GDM1 (cell line): Measurements from ENCODE around the gene UNC93B1.
A peak's percentile ranks its signal among the peaks of the same experiment; 100 is the strongest.

Experiments
- DNase-seq: peaks from one replicate; lab custom pipeline; 2025; lab: John Stamatoyannopoulos, UW

Gene UNC93B1, protein sequence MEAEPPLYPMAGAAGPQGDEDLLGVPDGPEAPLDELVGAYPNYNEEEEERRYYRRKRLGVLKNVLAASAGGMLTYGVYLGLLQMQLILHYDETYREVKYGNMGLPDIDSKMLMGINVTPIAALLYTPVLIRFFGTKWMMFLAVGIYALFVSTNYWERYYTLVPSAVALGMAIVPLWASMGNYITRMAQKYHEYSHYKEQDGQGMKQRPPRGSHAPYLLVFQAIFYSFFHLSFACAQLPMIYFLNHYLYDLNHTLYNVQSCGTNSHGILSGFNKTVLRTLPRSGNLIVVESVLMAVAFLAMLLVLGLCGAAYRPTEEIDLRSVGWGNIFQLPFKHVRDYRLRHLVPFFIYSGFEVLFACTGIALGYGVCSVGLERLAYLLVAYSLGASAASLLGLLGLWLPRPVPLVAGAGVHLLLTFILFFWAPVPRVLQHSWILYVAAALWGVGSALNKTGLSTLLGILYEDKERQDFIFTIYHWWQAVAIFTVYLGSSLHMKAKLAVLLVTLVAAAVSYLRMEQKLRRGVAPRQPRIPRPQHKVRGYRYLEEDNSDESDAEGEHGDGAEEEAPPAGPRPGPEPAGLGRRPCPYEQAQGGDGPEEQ

DNA sequence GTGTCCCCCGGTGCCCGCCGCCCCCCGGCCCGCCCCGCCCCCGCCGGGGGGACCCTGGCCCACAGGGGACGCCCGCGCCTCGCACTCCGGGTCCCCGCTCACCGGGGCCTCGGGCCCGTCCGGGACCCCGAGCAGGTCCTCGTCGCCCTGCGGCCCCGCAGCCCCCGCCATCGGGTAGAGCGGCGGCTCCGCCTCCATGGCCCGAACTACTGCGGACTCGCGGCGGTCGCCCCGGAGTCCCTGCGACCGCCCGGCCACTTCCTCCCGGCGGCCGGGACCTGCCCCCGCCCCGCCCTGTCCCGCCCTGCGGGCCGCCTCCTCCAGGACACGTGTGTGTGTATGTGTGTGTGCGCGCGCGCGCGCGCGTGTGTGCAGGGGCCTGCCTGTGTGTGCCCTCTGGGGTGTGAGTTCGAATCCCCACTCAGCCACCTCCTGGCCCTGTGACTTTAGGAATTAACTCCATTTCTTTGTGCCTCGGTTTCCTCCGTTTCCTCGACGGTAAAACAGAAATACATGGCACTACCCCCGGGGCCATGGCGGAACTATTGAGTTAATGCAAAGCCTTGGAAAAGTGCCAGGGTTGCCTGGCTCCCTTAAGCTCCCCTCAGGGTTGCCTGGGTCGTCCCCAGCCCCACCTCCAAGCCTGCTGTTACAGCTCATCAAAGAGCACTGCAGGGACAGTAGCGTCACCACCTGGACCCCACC lies at the start of gene UNC93B1:
Gene UNC93B1 (minus strand): TSS at position 252 of the 705 bp plus-strand sequence. CDS start 54 bp downstream, at position 198.
- DNase-seq: peak; percentile 79

DNA sequence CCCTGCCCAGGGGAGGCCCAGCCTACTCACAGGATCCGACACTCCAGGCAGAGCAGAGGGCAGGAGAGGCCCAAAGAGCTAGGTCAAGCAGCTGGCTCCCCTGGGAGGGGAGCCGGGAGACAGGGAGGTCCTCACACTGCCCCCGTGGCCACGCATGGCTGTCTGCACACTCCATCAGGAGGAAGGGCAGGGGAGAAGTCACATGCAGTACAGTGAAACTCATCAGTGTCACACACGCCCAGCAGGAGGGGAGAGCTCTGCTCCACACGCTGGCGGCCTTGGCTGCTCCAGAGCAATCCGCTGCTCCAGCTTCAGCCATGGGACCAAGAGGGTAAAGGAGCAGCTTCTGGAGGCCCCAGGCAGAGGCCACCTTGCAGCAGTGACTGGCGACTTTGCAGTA lies 49.2 kb upstream of the UNC93B1 start:
- DNase-seq: no peak

DNA sequence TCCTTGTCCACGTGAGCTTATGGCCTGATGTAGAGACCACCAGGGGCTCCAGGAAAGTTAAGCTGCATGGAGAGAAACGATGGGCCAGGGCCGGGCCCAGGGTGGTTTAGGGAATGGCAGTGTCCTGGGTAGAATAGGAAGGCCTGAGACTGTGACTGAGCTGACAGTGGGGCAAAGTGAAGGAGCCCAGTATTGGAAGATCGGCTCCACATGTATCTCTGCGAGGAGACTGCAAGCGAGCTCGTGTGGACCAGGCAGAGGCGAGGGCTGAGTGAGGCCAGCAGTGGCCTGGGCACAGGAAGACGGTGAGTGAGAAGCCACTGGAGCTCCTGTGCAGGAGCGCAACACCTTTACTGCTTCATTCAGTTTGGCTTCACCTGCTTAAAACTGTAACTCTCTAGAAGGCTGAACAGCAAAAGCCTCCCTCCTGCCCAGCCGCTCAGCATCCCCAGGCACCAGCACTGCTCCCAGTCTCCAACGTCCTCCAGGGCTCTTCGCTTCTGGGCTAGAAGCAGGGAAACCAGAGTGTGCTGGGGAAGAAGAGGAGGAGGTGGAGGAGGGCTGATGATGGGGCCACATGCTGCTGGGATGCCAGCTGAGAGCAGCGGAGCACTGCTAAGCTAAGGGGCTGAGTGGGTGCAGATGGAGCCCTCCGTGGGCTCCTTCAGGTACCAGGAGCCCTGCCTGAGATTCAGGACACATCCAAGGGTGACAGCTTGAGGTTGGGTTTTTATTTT lies 48.4 kb upstream of the UNC93B1 start:
- DNase-seq: no peak

DNA sequence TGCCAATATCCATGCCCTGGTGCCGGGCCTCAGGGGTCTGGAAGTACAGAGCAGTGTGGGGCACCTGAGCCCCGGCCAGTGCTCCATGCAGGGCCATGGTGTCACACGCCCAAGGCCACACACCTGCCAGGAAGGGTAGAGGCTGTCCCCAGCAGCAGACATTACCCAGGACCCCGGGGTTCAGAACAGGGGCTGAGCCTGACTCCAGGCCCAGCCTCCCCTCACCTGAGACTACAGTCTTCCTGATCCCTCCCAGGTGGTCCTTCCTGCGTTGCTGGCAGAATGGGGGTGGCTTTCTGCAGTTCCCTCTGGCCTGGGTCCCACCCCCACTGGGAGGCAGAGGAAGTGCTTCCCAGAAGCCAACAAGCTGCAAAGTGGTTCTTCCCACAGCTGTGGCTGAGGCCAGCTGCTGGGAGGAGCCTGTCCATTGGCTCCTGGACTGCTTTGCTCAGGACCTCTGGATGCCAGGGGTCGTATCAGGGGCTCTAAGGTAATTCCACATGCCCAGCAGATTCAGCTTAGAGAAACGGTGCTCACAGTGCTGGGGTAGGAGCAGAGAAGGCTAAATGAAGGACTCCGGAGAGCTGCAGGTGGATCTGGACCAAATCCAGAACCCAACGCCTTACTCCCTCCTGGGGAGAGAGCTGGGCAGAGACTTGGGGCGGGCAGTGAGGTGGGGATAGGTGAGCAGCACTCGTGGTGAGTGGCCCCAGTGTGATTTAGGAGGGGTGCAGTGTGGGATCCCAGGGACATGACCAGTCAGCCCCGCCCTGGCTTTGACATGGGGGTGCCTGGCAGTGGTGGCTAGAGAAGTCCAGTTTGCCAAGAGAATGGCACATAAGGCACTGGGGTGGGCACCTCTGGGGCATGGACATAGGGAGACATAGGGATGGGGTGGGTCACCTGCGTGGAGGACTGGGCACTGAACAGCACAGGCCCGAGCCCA lies 47.6 kb upstream of the UNC93B1 start:
- no peak for DNase-seq

DNA sequence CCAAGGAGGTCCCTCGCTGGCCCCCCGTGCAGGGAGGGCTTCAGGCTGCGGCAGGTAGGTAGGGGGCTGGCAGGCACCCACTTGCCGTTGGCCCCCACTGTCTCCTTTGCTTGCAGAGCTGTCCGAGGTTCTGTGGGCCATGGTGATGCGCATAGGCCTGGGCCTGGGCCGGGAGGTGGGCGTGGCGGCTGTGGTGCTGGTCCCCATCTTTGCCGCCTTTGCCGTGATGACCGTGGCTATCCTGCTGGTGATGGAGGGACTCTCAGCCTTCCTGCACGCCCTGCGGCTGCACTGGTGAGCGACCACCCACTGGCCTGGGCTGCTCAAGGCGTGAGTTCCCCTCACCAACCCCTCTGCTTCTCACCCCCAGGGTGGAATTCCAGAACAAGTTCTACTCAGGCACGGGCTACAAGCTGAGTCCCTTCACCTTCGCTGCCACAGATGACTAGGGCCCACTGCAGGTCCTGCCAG lies 46.5 kb upstream of the UNC93B1 start:
- DNase-seq: no peak

DNA sequence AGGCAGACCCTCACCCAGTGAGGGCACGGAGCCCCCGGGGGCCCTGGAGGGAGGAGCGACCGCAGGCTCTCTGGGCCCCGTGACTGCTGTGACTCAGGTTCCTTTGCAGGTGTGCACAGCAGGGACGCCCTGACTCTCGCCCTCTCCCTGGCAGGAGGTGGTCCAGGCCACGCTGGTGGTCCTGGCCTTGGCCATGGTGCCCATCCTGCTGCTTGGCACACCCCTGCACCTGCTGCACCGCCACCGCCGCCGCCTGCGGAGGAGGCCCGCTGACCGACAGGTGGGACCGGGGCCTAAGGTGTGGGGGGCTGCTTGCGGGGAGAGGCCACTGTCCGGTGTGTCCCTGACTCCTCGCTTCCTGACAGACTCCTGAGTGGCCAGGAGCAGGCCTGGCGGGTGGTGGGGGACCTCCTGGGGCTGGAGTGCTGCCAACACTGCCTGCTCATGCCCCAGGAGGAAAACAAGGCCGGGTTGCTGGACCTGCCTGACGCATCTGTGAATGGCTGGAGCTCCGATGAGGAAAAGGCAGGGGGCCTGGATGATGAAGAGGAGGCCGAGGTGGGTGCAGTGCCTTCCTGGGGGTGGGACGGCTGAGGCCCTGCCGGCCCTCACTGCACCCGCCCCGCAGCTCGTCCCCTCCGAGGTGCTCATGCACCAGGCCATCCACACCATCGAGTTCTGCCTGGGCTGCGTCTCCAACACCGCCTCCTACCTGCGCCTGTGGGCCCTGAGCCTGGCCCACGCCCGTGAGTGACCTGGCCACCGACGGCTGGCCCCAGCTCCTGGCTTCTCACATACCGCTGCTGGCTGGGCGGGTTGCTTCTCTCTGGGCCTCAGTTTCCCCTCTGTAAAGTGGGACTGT lies 45.8 kb upstream of the UNC93B1 start:
- no peak for DNase-seq

DNA sequence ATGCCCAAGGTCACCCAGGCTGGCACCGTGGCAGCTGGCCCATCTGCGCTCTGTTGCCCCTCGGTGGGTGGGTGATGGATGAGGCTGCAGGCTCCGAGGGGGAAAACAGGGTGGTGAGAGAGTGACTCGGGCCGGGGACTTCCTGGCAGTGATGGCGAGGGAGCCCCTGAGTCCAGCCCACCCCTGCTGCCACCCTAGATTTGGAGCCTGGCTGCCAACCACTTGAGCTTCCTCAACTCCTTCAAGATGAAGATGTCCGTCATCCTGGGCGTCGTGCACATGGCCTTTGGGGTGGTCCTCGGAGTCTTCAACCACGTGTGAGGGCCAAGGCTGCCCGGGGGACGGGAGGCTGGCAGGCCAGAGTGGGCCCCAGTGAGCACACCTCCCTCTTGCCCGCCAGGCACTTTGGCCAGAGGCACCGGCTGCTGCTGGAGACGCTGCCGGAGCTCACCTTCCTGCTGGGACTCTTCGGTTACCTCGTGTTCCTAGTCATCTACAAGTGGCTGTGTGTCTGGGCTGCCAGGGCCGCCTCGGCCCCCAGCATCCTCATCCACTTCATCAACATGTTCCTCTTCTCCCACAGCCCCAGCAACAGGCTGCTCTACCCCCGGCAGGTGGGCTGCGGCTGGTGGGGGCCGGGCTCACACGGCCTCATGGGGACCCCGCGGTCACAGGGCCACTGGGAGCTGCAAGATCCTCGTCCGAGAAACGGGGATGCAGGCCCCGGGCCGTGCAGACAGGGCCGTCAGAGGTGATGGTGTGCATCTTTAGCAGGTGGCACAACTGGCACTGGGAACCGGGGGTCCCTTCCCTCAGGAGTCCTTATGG lies 45.0 kb upstream of the UNC93B1 start:
- DNase-seq: no peak

DNA sequence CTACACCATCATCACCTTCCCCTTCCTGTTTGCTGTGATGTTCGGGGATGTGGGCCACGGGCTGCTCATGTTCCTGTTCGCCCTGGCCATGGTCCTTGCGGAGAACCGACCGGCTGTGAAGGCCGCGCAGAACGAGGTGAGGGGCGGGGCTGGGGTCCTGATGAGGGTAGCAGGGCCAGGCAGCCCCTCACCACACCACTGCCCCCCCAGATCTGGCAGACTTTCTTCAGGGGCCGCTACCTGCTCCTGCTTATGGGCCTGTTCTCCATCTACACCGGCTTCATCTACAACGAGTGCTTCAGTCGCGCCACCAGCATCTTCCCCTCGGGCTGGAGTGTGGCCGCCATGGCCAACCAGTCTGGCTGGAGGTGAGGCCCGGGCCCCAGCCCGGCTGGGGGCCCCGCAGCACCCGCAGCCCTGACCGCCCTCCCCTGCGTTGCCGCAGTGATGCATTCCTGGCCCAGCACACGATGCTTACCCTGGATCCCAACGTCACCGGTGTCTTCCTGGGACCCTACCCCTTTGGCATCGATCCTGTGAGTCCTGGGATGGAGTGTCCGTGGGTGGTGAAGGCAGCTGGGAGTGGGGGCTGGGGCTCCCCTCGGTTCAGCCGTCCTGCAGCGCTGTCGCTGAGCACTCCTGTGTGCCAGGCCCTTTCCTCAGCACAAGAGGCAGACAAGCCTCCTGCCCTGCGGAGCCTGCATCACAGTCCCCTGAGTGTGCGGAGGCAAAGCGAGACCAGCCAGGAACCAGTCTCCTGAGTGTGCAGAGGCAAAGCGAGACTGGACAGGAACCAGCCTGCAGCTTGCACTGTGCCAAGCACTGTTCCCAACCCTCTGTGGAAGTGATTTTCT lies 43.8 kb upstream of the UNC93B1 start:
- no peak for DNase-seq

DNA sequence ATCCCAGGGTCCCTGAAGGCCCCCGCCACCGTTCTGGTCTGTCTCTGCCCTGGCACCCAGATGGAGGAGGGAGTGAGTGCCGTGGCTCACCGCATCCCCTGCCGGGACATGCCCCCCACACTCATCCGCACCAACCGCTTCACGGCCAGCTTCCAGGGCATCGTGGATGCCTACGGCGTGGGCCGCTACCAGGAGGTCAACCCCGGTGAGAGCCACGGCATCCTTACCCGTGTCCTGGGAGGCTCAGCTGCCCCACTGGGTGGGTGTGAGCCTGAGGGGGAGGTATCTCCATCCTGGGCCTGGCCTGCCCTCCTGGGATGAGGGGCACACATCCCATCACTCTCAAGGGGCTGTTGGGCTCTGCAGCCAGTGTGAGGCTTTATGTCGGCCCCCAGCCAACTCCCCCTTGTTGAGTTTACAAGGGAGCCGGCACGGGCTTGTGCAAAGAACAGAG lies 41.0 kb upstream of the UNC93B1 start:
- no peak for DNase-seq

DNA sequence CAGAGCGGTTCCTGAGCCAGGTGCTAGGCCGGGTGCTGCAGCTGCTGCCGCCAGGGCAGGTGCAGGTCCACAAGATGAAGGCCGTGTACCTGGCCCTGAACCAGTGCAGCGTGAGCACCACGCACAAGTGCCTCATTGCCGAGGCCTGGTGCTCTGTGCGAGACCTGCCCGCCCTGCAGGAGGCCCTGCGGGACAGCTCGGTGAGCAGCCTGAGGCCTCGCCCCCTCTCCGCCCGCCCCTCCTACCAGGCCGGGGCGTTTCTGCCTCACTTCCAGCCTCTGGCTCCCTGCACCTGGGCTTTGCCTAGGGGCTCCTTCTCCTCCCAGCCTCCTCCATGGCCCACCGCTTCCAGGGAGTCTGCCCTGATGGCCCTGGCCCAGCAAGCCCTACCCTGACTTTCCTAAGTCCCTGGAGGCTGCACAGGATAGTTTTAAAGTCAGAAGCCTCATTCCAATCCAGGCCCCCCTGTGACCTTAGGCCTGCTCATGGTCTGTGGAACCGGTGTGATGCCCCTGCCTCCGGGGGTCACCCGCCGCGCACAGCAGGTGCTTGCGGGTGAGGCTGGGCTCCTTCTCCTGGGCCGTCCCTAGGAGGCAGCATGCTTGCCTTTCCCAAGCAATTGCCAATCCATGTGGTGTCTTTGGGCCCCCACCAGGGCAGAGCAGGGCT lies 40.4 kb upstream of the UNC93B1 start:
- DNase-seq: no peak

DNA sequence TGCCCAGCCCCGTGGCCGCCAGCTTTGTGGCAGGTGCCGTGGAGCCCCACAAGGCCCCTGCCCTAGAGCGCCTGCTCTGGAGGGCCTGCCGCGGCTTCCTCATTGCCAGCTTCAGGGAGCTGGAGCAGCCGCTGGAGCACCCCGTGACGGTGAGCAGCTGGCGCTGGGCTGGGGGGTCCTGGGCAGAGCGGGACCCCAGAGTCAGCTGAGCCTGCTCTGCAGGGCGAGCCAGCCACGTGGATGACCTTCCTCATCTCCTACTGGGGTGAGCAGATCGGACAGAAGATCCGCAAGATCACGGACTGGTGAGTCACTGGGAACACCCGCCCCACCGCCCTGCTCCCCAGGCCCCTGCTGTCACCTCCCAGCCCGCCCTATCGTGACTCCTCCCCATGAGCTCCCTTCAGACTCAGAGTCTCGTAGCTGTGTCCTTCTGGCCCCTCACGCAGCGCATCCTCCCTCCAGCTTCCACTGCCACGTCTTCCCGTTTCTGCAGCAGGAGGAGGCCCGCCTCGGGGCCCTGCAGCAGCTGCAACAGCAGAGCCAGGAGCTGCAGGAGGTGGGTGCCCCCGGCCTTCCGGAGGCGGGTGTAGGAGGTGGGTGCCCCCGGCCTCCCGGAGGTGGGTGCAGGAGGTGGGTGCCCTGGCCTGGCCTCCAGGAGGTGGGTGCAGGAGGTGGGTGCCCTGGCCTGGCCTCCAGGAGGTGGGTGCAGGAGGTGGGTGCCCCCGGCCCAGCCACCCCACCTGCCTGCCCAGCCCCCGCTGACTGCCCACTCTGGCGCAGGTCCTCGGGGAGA lies 39.6 kb upstream of the UNC93B1 start:
- no peak for DNase-seq

DNA sequence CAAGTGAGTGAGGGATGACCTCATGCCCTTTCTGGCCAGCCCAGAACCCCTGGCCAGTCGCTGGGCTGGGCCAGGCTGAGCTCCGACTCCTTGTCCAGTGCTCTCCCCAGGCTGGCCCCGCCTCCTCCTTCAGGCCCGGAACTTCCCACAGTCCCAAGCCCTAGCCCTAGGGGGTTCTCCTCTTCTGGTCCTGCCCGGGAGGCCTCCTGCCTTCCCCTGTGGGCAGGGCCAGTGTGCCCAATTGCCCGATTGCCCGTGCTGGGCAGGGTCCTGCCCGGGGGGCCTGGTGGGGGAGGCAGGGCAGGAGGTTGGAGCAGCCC lies 39.1 kb upstream of the UNC93B1 start:
- DNase-seq: no peak

DNA sequence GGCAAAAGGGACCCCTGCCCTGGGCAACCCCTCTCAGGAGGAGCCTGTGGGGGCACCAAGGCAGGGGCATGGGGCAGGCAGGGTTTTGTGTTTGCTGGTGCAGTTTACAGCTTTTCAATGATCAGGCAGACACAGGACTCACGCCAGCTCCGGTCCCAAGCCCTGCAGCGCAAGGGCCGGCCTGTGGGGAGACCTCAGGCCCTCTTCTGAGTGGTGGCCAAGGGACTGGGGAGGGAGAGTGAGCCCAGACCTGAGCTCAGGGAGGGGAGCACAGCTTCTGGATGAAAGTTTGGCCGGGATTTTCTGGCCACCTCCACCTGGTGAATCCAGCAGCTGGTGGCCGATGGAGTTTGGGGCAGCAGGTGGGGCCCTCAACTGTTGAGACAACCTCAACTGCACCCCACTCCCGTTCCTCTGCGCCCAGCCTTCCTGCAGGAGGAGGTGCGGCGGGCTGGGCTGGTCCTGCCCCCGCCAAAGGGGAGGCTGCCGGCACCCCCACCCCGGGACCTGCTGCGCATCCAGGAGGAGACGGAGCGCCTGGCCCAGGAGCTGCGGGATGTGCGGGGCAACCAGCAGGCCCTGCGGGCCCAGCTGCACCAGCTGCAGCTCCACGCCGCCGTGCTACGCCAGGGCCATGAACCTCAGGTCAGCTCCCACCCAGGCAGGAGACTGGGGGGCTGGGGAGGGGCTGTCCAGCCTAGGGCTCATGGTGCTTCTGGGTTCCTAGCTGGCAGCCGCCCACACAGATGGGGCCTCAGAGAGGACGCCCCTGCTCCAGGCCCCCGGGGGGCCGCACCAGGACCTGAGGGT lies 38.5 kb upstream of the UNC93B1 start:
- DNase-seq: no peak

DNA sequence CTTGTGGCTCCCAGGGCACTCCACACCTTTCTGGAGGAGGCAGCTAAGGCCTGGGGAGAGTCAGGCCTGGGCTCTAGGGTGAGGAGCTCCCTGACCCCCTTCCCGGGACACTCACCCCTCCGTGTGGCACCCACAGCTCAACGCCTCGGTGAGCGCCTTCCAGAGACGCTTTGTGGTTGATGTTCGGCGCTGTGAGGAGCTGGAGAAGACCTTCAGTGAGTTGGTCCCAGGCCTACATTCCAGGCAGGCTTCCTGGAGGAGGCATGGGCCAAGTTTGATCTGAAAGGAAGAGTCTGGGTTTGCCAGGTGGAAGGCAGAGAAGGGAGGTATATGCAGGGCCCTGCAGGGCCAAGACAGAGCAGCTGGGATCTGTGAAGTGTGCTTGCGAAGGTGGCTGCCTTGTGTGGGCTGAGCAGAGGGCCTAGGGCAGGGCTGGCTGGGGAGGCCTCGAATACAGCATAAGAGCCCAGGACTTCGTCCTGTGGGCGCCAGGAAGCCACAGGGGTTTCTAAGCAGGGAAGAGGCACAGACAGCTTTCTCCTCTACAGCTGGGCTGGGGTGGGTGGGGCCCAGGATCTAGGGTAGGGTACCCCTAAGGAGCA lies 37.8 kb upstream of the UNC93B1 start:
- DNase-seq: no peak

DNA sequence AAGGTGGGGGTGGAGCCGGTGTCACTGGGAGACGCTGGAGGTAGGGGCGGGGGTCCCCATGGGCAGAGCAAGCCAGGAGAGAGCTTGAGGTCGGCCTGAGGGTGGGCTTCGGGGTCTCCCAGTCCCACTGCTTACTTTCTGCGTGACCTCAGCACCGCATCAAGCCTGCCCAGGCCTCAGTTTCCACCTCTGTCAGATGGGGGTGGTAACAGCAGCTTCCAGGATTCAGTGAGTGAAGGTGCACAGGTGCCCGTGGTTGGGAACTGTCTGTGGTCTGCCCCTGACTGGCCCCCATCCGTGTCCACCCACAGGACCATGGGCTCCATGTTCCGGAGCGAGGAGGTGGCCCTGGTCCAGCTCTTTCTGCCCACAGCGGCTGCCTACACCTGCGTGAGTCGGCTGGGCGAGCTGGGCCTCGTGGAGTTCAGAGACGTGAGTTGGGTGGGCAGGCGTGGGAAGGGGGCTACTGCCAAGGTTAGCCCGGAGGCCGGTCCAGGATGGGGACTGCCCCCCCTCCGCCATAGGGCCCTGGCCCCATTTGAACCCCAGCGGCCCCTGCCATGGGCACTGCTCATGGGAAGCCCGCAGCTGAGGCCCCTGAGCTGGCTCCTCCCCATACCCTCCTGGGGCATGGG lies 37.2 kb upstream of the UNC93B1 start:
- DNase-seq: no peak
